Ishikawa (cell line): Measurements from ENCODE around the gene P2RY12.

ENCODE experiments used
- CEBPB ChIP-seq: IDR thresholded peaks from 2 replicates; pipeline ENCODE4 v1.6.1; 2012
- CREB1 ChIP-seq: IDR thresholded peaks from 2 replicates; pipeline ENCODE4 v1.6.1; 2012; ENCODE audit warnings: low read depth
- EGR1 ChIP-seq: IDR thresholded peaks from 2 replicates; pipeline ENCODE4 v1.6.1; 2012
- EP300 ChIP-seq: IDR thresholded peaks from 2 replicates; pipeline ENCODE4 v1.6.1; 2012; ENCODE audit warnings: borderline replicate concordance
- FOXM1 ChIP-seq: IDR thresholded peaks from 2 replicates; pipeline ENCODE4 v1.6.1; 2012; ENCODE audit warnings: low read depth, borderline replicate concordance
- MAX ChIP-seq: IDR thresholded peaks from 2 replicates; pipeline ENCODE4 v1.6.1; 2012
- NFIC ChIP-seq: IDR thresholded peaks from 2 replicates; pipeline ENCODE4 v1.6.1; 2012
- RAD21 ChIP-seq: IDR thresholded peaks from 2 replicates; pipeline ENCODE4 v1.6.1; 2012; ENCODE audit warnings: low read depth
- REST ChIP-seq: IDR thresholded peaks from 2 replicates; pipeline ENCODE4 v1.6.1; 2012; ENCODE audit warnings: low read depth, mild to moderate bottlenecking
- TAF1 ChIP-seq: IDR thresholded peaks from 2 replicates; pipeline ENCODE4 v1.6.1; 2012; ENCODE audit warnings: low read depth, mild to moderate bottlenecking
- TCF12 ChIP-seq: IDR thresholded peaks from 2 replicates; pipeline ENCODE4 v1.6.1; 2012; ENCODE audit warnings: low read depth
- TEAD4 ChIP-seq: IDR thresholded peaks from 2 replicates; pipeline ENCODE4 v1.6.1; 2012
- USF1 ChIP-seq: IDR thresholded peaks from 2 replicates; pipeline ENCODE4 v1.6.1; 2012
- YY1 ChIP-seq: IDR thresholded peaks from 2 replicates; pipeline ENCODE4 v1.6.1; 2012; ENCODE audit warnings: low read depth
- ZBTB7A ChIP-seq: IDR thresholded peaks from 2 replicates; pipeline ENCODE4 v1.6.1; 2012; ENCODE audit warnings: low read depth

The P2RY12 gene

GRCh38 chr3:151426341-151426657, 41.7 kb upstream of the P2RY12 start:
- no peak for TF ChIP-seq CREB1
- no peak for TF ChIP-seq RAD21
- no peak for TF ChIP-seq USF1
- TF ChIP-seq TEAD4, result no peak
- TF ChIP-seq REST, result no peak
- TF ChIP-seq YY1, result no peak
- TF ChIP-seq ZBTB7A, result no peak
- TF ChIP-seq MAX, result no peak
- no peak for TF ChIP-seq FOXM1
- no peak for TF ChIP-seq EGR1
- no peak for TF ChIP-seq NFIC
- no peak for TF ChIP-seq TAF1
- TF ChIP-seq CEBPB, result no peak
- TF ChIP-seq TCF12, result no peak
- TF ChIP-seq EP300, result no peak

- TF ChIP-seq TAF1 (no peak), NFIC (no peak), USF1 (no peak), ZBTB7A (no peak), EP300 (no peak), RAD21 (no peak), EGR1 (no peak), CEBPB (no peak), TCF12 (no peak), REST (no peak), TEAD4 (no peak), FOXM1 (no peak), MAX (no peak), YY1 (no peak), CREB1 (no peak)
Observed at GRCh38 chr3:151425627-151426340, 41.2 kb upstream of the P2RY12 start.

- TF ChIP-seq TEAD4, result no peak
Observed at GRCh38 chr3:151423091-151423490, 38.5 kb upstream of the P2RY12 start.

- no peak for TF ChIP-seq EGR1
- no peak for TF ChIP-seq FOXM1
- no peak for TF ChIP-seq TAF1
- no peak for TF ChIP-seq RAD21
- no peak for TF ChIP-seq USF1
- TF ChIP-seq TCF12, result no peak
- TF ChIP-seq CEBPB, result no peak
- no peak for TF ChIP-seq YY1
- TF ChIP-seq REST, result no peak
- TF ChIP-seq EP300, result no peak
- TF ChIP-seq MAX, result no peak
- TF ChIP-seq CREB1, result no peak
- TF ChIP-seq NFIC, result no peak
- TF ChIP-seq TEAD4, result no peak
- no peak for TF ChIP-seq ZBTB7A
Observed at GRCh38 chr3:151421938-151422337, 37.4 kb upstream of the P2RY12 start.
